HG03060 (cell line): ENCODE results near the gene C16orf89.
"Not testable (repeated sequence)": the region's sequence is repeated elsewhere in the genome, so short reads cannot be mapped to it uniquely, and the experiment has no call there.

Experiments used
- ATAC-seq: cut with Tn5 transposase; IDR thresholded peaks from one replicate; pipeline ENCODE4 v1.9.1; 2021; ENCODE audit warnings: low read depth, moderate number of reproducible peaks; ENCODE audit not compliant: unreplicated experiment

Gene C16orf89

DNA sequence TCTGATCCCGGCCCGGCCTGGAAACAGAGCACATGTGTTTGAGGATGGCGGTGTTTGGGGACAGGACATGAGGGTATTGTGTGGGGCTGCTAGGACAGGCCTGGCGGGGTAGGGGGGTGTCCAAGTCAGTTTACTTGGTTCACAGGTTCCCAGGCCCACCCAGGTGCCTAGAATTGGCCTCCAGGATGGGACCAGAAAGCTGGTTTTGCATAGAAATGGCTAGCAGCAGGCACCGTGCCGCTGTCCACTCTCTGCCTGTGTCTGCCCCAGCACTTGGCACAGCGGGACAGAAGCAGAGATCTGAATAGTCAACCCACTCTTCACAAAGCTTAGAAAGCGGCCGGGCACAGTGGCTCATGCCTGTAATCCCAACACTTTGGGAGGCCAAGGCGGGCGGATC lies 20.0 kb upstream of the C16orf89 start:
- not testable (repeated sequence) for ATAC-seq

DNA sequence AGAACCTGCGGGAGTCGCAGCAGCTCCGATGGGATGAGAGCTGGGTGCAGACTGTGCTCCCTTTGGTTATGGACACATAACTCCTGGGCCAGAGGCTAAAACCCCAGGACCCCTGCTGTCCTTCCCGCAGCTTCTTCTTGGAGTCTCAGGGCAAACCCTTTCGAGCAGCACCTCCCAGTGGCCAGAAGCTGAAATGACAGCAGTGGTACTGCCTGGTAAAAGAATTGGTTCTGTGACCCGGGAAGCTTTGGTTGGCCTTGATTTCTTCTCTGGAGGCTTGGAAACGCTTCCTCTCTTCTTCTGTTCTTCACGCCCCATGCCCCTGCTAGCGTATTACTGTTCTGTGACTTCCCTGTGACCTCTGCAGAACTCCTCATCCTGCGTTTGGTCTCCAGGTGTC lies 19.0 kb upstream of the C16orf89 start:
- ATAC-seq: not testable (repeated sequence)

DNA sequence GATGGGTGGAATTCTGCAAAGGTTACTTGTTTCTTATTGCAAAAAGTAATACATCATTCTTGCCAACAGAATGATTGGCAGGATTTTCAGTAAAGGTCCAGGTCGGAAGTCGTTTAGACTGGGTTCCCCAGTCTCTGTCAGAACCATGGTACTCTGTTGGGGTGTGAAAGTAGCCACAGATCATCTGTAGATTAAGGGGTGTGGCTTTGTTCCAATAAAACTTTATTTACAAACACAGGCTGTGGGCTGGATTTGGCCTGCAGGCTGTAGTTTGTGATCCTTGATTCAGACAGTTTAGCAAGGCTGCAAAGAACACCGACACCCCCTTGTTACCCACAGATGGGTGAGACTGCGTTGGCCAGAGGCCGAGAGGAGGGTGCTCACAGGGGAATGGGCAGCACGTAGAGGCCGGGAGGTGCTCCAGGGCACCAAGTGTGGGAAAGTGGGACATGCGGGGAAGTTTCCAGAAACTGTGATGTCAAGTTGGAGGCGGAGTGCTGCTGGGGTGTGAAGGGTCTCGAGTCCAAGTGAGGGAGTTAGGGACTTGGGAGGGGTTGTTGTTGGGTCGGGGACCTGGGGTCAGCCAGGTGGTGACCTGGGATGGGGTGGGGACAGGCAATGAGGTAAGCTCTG lies 18.5 kb upstream of the C16orf89 start:
- ATAC-seq: not testable (repeated sequence)

DNA sequence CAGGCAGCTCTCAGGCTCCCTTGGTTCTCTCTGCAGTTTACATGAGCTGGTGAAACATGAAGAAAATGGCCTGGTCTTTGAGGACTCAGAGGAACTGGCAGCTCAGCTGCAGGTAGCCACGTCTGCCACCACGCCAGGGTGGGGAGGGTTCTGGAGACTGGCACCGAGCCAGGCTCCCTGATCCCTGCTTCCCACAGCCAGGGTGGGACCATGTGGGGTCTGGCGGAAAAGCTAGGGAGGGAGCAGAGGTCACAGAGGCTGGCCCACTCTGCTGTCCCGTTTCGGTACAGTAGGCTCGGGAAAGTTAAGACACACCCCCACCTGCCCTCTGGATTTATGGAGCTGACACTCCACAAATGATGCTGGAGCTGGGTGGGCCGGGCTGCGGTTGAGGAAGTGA lies 17.9 kb upstream of the C16orf89 start:
- not testable (repeated sequence) for ATAC-seq

DNA sequence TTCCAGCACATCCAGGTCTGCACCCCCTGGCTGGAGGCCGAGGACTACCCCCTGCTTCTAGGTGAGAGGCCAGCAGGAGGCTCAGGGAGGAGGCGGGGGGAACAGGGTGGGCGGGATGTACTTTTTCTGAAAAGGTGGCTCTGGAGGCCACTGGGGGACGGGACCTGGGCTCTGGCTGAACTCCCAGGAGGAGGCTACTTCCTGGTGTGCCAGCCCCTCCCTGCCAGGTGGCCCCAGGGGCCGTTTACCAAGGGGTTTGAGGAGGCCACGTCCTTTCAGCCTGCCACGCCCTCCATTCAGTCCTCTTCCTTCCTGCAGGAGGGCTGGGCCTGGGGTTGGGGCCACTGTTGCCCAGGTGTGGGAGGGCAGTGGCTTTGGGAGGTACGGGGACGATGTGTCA lies 15.2 kb upstream of the C16orf89 start:
- ATAC-seq: not testable (repeated sequence)

DNA sequence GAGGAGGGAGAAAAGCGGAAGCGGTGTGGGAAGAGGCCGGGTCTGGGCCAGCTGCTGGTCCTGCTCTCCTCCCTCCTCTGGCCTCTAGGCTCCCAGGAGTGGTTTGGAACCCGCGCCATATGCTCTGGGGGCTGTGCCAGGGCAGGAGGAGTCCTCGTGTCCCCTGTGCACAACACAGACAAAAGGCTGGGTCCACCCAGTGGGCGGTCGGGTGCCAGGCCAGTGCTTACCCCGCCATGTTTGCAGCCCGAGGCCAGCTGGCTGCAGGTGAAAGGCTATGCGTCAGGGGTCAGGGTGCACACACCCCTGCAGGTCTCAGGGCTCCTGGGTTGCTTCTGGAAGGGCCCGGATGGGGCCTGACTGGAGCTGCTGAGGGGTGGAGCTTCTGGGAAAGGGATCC lies 14.7 kb upstream of the C16orf89 start:
- not testable (repeated sequence) for ATAC-seq

DNA sequence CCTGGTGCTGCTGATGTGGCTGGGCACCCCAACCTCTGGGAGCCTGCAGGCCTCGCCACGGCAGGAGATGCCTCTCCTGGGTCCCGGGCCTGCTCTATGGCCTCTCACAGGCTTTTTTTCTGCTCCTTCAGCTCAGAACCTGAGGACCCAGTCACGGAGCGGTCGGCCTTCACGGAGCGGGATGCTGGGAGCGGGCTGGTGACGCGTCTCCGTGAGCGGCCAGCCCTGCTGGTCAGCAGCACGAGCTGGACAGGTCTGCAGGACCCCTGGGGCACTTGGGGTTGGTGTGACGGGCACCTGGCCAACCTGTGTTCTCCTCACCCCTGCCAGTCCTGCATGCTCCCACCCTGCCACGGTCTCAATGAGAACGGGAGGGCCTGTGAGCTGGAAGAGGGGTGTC lies 12.9 kb upstream of the C16orf89 start:
- ATAC-seq: no peak

DNA sequence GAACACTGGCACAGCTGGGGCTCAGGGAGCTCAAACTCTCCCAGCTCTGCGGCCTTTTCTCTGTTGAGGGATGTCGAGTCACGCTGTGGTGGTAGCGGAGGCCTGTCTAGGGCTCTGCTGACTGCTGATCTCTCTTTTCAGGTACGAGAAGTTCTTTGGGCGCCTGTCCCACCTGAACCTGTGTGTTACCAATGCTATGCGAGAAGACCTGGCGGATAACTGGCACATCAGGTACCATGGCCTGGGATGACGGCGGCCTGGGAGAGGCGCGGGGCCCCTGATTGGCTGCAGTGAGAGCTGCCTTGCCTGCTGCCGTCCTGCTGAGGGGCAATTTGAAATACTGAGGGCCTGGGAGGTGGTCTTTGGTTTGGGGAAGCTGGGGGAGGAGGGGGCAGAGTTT lies 11.5 kb upstream of the C16orf89 start:
- no peak for ATAC-seq

DNA sequence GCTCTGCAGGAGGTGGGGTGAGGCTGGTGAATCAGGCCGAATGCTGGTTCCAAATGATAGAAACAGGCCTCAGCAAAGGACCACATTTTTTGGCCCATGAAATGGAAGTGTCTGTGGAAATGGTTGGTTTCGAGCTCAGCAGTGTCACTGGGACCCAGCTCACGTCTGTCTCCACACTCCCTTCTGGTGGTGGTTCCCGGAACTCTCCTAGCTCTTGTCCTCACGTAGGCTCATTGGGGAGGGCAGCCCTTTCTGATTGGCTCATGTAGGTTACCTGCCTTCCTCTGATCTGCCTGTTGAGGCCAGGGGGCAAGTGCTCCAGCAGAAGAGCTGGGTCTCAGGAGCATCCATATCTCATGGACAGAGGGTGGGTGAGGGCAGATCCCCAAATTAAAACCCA lies 9.9 kb upstream of the C16orf89 start:
- no peak for ATAC-seq

DNA sequence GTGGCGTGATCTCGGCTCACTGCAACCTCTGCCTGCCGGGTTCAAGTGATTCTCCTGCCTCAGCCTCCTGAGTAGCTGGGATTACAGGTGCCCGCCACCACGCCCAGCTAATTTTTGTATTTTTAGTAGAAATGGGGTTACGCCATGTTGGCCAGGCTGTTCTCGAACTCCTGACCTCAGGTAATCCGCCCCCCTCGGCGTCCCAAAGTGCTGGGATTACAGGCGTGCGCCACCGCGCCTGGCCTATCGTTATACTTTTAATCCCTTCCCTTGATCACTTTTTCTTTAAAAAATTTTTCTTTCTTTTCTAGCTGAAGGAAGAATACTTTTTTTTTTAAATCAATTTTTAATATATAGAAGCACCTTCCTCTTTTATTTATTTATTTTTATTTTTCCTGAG lies 8.0 kb upstream of the C16orf89 start:
- ATAC-seq: not testable (repeated sequence)

DNA sequence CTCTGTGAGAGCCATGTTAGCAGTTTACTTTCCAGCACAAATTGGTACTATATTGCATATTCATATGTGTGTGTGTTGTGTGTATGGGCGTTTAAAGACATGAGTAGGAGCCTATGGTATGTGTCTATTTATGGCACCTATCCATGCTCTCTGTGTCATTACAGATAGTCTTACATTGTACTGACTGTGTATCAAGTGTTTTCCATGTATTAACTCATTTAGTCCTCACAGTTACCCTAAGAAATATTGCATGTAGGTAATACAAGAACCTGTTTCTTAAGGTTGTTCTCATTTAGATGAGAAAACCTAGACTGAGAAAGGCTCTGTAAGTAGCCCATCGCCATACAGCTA lies 7.5 kb upstream of the C16orf89 start:
- no peak for ATAC-seq

DNA sequence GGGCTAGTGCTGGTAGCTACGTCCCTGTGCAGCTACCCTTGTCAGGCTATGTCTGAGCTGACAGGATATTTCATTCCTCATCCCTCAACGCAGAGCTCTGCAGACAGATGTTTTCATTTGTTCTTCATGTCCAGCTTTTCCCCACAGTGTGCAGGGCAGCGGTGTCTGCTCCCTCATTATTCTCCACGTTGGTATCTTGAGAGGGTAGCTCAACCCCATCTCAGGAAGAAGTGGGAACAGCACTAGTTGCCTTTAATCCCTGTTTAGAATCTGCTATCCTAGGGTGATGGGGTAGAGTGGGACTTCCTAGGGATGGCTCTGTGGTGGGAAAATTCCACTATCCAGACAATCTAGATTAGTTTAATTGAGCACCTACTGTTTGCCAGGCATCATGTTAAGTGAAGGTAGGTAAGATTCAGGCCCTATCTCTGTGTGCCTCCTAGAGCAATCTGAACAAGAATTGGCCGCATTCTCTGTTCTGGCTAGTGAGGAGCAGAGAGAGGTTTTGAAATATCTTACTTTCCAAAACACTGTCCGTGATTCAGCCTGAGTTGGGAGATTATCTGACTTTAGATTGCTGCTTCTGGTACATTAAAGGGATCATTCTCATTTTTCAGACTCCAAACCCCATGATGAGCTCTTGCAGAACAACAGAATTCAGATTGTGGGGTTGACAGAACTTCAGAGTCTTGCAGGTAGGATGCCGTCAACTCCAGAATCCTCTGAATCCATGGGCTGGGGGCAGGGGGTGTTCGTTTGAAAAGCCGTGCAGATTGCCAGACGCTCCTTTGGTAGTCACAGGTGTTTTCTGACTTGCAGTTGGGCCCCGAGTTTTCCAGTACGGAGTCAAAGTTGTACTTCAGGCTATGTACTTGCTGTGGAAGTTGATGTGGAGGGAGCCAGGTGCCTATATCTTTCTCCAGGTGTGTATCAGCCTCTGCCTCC lies 6.8 kb upstream of the C16orf89 start:
- no peak for ATAC-seq

DNA sequence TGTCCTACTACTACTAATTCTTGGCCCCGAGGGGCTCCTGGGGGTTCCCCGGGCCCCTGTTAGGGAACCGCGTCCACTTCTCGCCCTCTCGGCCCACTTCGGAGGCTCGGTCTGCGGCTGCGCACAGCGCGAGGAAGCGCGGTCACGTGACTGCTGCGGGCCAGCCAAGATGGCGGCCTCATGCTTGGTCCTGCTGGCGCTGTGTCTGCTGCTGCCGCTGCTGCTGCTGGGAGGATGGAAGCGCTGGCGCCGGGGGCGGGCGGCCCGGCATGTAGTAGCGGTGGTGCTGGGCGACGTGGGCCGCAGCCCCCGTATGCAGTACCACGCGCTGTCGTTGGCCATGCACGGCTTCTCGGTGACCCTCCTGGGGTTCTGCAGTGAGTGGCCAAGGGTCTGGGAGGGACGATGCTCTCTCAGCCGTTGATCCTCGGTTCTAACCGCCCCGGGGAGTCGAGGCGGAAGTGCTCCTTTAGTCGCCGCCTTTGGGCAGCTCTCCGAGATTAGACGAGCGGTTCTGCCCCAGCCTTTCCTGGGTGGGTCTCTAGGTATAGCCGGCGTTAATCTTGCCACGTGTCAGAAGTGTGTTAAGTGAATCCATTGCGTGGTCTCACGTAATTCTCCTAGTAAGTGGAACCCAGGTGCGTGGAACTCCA lies 6.1 kb upstream of the C16orf89 start, which contains the start of gene ALG1:
TSS of gene ALG1 (plus strand) at position 163 of the 653 bp plus-strand sequence. CDS start at position 170, 7 bp downstream.
- peak; percentile 75 for ATAC-seq

DNA sequence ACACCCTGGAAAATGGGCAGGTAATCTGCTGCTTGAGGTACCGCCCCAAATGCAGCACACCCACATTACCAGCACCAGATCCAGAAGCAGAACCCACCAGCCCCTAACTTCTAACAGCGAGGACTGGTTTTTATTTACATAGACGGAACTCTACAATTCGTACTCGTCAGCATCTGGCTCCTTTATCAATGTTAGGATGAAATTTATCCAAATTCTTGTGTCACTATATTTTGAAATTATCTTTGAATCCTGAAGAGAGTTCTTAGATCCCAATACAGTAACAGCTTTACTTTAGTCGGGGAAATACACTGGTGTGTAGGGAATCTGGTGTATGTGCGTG lies 5.6 kb upstream of the C16orf89 start:
- no peak for ATAC-seq

DNA sequence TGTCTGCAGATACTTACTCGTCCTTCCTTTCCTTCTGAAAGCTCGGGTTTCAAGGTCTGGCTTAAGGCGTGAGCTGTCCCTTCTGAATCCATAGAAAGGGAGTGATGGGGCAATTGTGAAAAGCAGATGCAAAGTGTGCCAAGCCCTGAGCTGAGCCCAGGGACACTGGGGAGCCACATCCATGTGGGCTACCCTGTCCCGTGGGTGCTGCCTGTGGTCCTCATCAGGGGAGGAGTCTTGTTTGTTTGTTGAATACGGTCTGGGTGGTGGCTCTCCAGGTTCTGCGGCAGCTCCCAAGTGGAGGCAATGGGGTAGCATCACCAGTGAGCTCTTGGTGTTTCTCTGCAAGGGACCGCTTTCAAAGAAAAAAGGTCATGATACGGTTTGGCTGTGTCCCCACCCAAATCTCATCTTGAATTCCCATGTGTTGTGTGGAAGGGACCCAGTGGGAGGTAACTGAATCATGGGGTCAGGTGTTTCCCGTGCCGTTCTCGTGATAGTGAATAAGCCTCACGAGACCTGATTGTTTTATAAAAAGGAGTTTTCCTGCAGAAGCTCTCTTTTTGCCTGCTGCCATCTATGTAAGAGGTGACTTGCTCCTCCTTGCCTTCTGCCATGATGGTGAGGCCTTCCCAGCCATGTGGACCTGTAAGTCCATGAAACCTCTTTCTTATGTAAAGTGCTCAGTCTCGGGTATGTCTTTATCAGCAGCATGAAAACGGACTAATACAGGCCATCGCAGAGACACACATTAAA lies 4.9 kb upstream of the C16orf89 start:
- ATAC-seq: no peak

DNA sequence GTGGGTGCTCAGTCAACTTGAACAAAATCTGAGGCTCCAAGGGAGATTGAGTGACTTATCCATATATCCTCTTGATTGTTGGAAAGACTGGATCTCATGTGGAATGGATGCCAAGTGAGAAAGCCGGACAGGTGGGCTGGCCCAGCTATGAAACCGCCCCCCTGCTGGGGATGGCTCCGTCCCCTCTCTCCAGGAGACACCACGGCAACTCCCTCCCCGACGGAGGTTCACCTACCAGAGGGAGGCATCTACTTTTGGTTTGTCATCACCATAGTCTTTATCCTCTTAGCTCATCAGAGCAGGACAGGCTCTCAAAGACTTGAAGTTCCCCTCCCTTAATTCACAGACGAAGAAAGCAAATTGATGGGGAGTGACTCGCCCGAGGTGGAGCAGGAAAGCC lies 4.1 kb upstream of the C16orf89 start:
- no peak for ATAC-seq

DNA sequence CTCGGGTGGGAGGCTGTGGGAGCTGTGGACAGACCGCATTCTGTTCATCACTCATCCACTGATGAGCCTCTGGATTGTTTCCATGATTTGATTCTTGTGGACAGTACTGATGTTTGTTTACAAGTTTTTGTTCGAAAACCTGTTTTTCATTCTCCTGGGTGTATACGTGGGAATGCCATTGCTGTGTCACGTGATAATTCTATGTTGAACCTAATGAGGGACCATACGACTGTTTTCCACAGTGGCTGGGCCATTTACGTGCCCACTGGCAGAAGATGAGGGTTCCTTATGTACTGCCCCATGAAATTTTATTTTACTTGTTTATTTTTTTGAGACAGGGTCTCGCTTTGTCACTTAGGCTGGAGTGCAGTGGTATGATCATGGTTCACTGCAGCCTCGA lies 3.3 kb upstream of the C16orf89 start:
- ATAC-seq: no peak

DNA sequence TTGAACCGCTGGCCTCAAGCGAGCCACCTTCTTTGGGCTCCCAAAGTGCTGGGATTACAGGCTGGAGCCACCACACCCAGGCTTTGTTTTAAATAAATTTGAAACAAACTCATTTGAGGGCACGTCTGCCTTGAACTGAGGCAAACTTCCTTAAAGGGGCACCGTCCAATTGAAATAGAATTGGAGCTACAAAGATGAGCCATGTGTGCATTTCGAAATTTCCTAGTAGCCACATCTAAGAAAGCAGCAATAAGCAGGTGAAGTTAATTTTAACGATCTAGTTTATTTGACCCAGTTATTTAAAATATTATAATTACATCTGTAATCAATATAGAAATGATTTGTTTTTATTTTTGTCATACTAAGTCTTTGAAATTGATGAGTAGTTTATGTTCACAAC lies 755 bp upstream of the C16orf89 start:
- ATAC-seq: no peak

DNA sequence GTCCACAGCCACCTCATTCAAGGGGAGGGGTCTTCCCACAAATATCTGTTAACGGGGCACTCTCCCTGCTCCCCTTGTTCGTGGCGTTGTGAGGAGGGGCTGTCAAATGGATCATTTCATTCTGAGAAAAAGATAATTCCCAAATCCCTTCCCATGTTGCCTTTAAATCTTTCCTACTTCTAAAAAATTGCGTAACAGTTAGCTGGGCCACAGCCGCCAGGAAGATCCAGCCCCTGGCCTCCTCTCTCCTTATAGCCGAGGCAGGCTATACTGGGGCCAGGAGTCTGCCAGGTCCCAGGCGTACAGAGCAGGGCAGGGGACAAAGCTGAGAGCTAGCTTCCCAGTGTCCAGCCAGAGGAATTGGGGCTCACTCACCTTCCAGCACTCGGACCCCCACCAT lies 430 bp downstream of the C16orf89 start:
- no peak for ATAC-seq

DNA sequence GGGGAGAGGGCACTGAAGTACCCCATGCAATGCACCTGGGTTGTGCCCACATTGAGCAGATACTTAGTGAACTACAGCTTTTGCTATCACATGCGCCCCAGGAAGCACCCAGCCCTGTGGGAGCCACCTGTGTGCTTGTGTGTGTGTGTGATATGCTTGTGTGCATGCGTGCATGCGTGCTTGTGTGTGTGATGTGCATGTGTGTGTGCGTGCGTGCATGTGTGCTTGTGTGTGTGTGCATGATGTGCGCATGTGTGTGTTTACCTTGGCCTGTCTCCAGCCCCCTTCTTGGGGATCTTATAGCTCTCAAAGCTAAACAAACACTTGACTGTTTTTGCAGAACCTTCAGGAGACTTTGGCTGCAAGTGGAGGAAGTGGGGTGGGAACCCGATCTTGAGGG lies 841 bp downstream of the C16orf89 start:
- no peak for ATAC-seq
